ENCODE data around the gene INTS4.
"Not testable (repeated sequence)": the region's sequence is repeated elsewhere in the genome, so short reads cannot be mapped to it uniquely, and the experiment has no call there.

Gene INTS4

DNA sequence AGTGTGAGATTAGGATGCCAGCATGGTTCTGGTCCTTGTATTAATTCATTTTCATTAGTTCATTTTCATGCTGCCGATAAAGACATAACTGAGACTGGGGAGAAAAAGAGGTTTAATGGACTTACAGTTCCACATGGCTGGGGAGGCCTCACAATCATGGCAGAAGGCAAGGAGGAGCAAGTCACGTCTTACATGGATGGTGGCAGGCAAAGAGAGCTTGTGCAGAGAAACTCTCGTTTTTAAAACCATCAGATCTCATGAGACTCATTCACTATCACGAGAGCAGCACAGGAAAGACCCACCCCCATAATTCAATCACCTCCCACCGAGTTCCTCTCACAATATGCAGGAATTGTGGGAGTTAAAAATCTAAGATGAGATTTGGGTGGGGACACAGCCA is 150.8 kb downstream of the INTS4 start:
- H4K91ac ChIP-seq (ENCODE audit: low read depth, low read length, poor library complexity); H3K27ac ChIP-seq (replicated peaks; ENCODE audit: low read length); H2BK15ac ChIP-seq (ENCODE audit: low read length); H3K14ac ChIP-seq (ENCODE audit: low read length); H4K8ac ChIP-seq (ENCODE audit: low read depth, low read length); H2AK5ac ChIP-seq (ENCODE audit: low read depth, low read length); H2BK5ac ChIP-seq (ENCODE audit: low read length); H3K23ac ChIP-seq (ENCODE audit: low read depth, low read length, poor library complexity); H2AFZ ChIP-seq (ENCODE audit: low read length); H3K4me3 ChIP-seq (ENCODE audit: low read length in 2 of 2); H3K9ac ChIP-seq (ENCODE audit: low read depth, low read length, poor library complexity); H2BK120ac ChIP-seq (ENCODE audit: low read depth, low read length); H3K4me2 ChIP-seq (ENCODE audit: insufficient read depth, low read length, poor library complexity, severe bottlenecking); H2BK12ac ChIP-seq (ENCODE audit: low read length); DNase-seq (ENCODE audit: low spot score); H3K27me3 ChIP-seq (ENCODE audit: control insufficient read depth in 3 of 3, insufficient read depth in 3 of 3, low read depth in 1 of 3, low read length in 3 of 3); H3K4ac ChIP-seq (ENCODE audit: low read length); H3K18ac ChIP-seq (ENCODE audit: low read length); H3K4me1 ChIP-seq (ENCODE audit: control insufficient read depth in 2 of 2, insufficient read depth in 1 of 2, low read depth in 1 of 2, low read length in 2 of 2); H3K79me1 ChIP-seq (ENCODE audit: low read depth, low read length): not testable (repeated sequence)
- no CpG with 5 or more reads among the region's 5 CpGs for WGBS, 2 donors (ENCODE audit: extremely low coverage in 2 of 2, insufficient read length in 2 of 2, insufficient replicate concordance in 1 of 2)
- Histone ChIP-seq H3K36me3 (replicated peaks in 1 of 2; ENCODE audit: control insufficient read depth in 2 of 2, insufficient read depth in 2 of 2, low read length in 2 of 2) (peaks cover 5 to 73% of the 10 kb centered on the region in 2 donors), H3K9me3 (replicated peaks in 1 of 2; ENCODE audit: control insufficient read depth in 2 of 2, insufficient read depth in 1 of 2, low read depth in 1 of 2, low read length in 2 of 2) (peaks cover 3 to 19% of the 10 kb centered on the region in 2 donors)

DNA sequence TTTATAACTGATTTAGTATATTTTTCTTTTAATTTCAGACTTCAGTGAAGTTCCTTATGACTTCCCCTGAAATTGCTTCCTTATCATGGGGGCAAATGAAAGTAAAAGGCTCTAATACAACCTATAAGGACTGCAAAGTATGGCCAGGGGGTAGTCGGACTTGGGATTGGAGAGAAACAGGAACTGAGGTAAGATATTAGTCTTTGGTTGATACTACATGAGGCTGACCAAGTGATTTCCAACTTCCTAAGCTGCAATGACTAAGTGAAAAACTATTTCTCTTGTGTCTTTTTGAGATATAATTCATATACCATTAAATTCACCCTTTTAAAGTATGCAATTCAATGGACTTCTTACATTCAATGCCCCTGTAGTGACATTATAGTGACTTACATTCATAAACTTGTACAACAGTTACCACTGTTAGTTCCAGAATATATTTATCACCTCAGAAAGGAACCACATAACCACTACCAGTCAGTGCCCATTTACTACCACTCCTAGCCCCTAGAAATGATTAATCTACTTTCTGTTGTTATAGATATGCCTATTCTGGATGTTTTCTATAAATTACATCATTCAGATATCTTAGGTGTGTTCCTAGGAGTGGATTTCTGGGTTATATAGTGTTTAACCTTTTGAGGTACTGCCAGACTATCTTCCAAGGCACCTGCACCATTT is 151.9 kb downstream of the INTS4 start:
- Histone ChIP-seq H4K91ac (ENCODE audit: low read depth, low read length, poor library complexity) (no peak overlapping the region), H3K27ac (replicated peaks; ENCODE audit: low read length) (no peak overlapping the region), H2BK12ac (ENCODE audit: low read length) (no peak overlapping the region), H3K36me3 (replicated peaks in 1 of 2; ENCODE audit: control insufficient read depth in 2 of 2, insufficient read depth in 2 of 2, low read length in 2 of 2) (peaks cover 5 to 61% of the 10 kb centered on the region in 2 donors), H2AK5ac (ENCODE audit: low read depth, low read length) (no peak overlapping the region), H2BK15ac (ENCODE audit: low read length) (no peak overlapping the region), H2BK120ac (ENCODE audit: low read depth, low read length) (no peak overlapping the region), H3K79me1 (ENCODE audit: low read depth, low read length) (peaks cover 1% of the 10 kb centered on the region), H3K14ac (ENCODE audit: low read length) (no peak overlapping the region), H4K8ac (ENCODE audit: low read depth, low read length) (no peak overlapping the region), H3K9me3 (replicated peaks in 1 of 2; ENCODE audit: control insufficient read depth in 2 of 2, insufficient read depth in 1 of 2, low read depth in 1 of 2, low read length in 2 of 2) (peaks cover 3 to 26% of the 10 kb centered on the region in 2 donors), H3K23ac (ENCODE audit: low read depth, low read length, poor library complexity) (no peak overlapping the region), H3K4ac (ENCODE audit: low read length) (no peak overlapping the region), H3K9ac (ENCODE audit: low read depth, low read length, poor library complexity) (no peak overlapping the region), H3K27me3 (ENCODE audit: control insufficient read depth in 3 of 3, insufficient read depth in 3 of 3, low read depth in 1 of 3, low read length in 3 of 3) (no peaks in the 10 kb centered on the region), H3K4me2 (ENCODE audit: insufficient read depth, low read length, poor library complexity, severe bottlenecking) (no peak overlapping the region), H3K18ac (ENCODE audit: low read length) (no peak overlapping the region), H2AFZ (ENCODE audit: low read length) (no peak overlapping the region), H2BK5ac (ENCODE audit: low read length) (no peak overlapping the region), H3K4me3 (ENCODE audit: low read length in 2 of 2) (no peak overlapping the region), H3K4me1 (ENCODE audit: control insufficient read depth in 2 of 2, insufficient read depth in 1 of 2, low read depth in 1 of 2, low read length in 2 of 2) (no peaks in the 10 kb centered on the region)
- DNase-seq (ENCODE audit: low spot score), result no peak
- WGBS, 2 donors (ENCODE audit: extremely low coverage in 2 of 2, insufficient read length in 2 of 2, insufficient replicate concordance in 1 of 2), result no CpG with 5 or more reads among the region's 1 CpG

DNA sequence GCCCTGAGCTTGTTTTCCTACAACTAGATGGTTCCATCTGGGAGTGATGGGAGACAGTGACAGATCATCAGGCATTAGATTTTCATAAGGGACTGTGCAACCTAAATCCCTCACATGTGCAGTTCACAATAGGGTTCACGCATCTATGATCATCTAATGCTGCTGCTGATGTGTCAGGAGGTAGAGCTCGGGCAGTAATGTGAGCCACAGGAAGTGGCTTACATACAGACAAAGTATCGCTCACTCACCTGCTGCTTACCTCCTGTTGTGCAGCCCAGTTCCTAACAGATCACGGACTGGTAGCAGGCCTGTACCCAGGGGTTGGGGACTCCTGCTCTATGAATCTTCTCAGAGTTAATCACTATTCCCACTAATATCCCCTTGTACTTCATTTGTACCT is 161.2 kb downstream of the INTS4 start:
- Histone ChIP-seq H3K79me1 (ENCODE audit: low read depth, low read length) (no peaks in the 10 kb centered on the region), H2BK5ac (ENCODE audit: low read length) (no peak overlapping the region), H3K14ac (ENCODE audit: low read length) (no peak overlapping the region), H3K23ac (ENCODE audit: low read depth, low read length, poor library complexity) (no peak overlapping the region), H4K91ac (ENCODE audit: low read depth, low read length, poor library complexity) (no peak overlapping the region), H4K8ac (ENCODE audit: low read depth, low read length) (no peak overlapping the region), H3K27ac (replicated peaks; ENCODE audit: low read length) (no peak overlapping the region), H3K27me3 (ENCODE audit: control insufficient read depth in 3 of 3, insufficient read depth in 3 of 3, low read depth in 1 of 3, low read length in 3 of 3) (no peaks in the 10 kb centered on the region), H2AFZ (ENCODE audit: low read length) (no peak overlapping the region), H2BK15ac (ENCODE audit: low read length) (no peak overlapping the region), H3K36me3 (replicated peaks in 1 of 2; ENCODE audit: control insufficient read depth in 2 of 2, insufficient read depth in 2 of 2, low read length in 2 of 2) (no peaks in the 10 kb centered on the region), H3K9ac (ENCODE audit: low read depth, low read length, poor library complexity) (no peak overlapping the region), H2BK12ac (ENCODE audit: low read length) (no peak overlapping the region), H2AK5ac (ENCODE audit: low read depth, low read length) (no peak overlapping the region), H2BK120ac (ENCODE audit: low read depth, low read length) (no peak overlapping the region), H3K4me2 (ENCODE audit: insufficient read depth, low read length, poor library complexity, severe bottlenecking) (no peak overlapping the region), H3K18ac (ENCODE audit: low read length) (no peak overlapping the region), H3K9me3 (replicated peaks in 1 of 2; ENCODE audit: control insufficient read depth in 2 of 2, insufficient read depth in 1 of 2, low read depth in 1 of 2, low read length in 2 of 2) (peaks cover 4 to 28% of the 10 kb centered on the region in 2 donors), H3K4me1 (ENCODE audit: control insufficient read depth in 2 of 2, insufficient read depth in 1 of 2, low read depth in 1 of 2, low read length in 2 of 2) (no peaks in the 10 kb centered on the region), H3K4me3 (ENCODE audit: low read length in 2 of 2) (no peak overlapping the region), H3K4ac (ENCODE audit: low read length) (no peak overlapping the region)
- WGBS, 2 donors (ENCODE audit: extremely low coverage in 2 of 2, insufficient read length in 2 of 2, insufficient replicate concordance in 1 of 2), result no CpG with 5 or more reads among the region's 4 CpGs
- no peak for DNase-seq (ENCODE audit: low spot score)

DNA sequence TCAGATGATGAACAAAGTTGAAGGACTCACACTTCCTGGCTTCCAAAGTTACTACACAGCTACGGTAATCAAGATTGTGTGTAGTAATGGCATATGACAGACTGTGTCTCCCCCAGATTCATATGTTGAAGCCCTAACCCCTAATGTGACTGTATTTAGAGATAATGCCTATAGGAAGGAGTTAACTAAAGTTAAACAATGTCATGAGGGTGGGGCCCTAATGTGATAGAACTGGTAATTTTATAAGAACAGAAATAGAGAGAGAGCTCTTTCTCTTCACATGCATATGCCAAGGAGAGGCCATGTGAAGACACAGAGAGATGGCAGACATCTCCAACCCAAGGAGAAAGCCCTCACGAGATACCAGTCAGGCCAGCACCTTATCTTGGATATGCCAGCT is 165.5 kb downstream of the INTS4 start:
- H3K79me1 ChIP-seq (ENCODE audit: low read depth, low read length), result no peaks in the 10 kb centered on the region
- H2BK120ac ChIP-seq (ENCODE audit: low read depth, low read length), result no peak overlapping the region
- H4K8ac ChIP-seq (ENCODE audit: low read depth, low read length), result no peak overlapping the region
- no peak for DNase-seq (ENCODE audit: low spot score)
- H3K23ac ChIP-seq (ENCODE audit: low read depth, low read length, poor library complexity), result no peak overlapping the region
- H3K27me3 ChIP-seq (ENCODE audit: control insufficient read depth in 3 of 3, insufficient read depth in 3 of 3, low read depth in 1 of 3, low read length in 3 of 3), result no peaks in the 10 kb centered on the region
- no peak overlapping the region for H3K9ac ChIP-seq (ENCODE audit: low read depth, low read length, poor library complexity)
- H3K4me3 ChIP-seq (ENCODE audit: low read length in 2 of 2), result no peak overlapping the region
- H3K18ac ChIP-seq (ENCODE audit: low read length), result no peak overlapping the region
- no peak overlapping the region for H2AK5ac ChIP-seq (ENCODE audit: low read depth, low read length)
- no peaks in the 10 kb centered on the region for H3K36me3 ChIP-seq (replicated peaks in 1 of 2; ENCODE audit: control insufficient read depth in 2 of 2, insufficient read depth in 2 of 2, low read length in 2 of 2)
- no peak overlapping the region for H2AFZ ChIP-seq (ENCODE audit: low read length)
- no peak overlapping the region for H3K14ac ChIP-seq (ENCODE audit: low read length)
- no peak overlapping the region for H4K91ac ChIP-seq (ENCODE audit: low read depth, low read length, poor library complexity)
- H3K27ac ChIP-seq (replicated peaks; ENCODE audit: low read length), result no peak overlapping the region
- H3K9me3 ChIP-seq (replicated peaks in 1 of 2; ENCODE audit: control insufficient read depth in 2 of 2, insufficient read depth in 1 of 2, low read depth in 1 of 2, low read length in 2 of 2), result peaks cover 4 to 28% of the 10 kb centered on the region in 2 donors
- H3K4me2 ChIP-seq (ENCODE audit: insufficient read depth, low read length, poor library complexity, severe bottlenecking), result no peak overlapping the region
- WGBS, 2 donors (ENCODE audit: extremely low coverage in 2 of 2, insufficient read length in 2 of 2, insufficient replicate concordance in 1 of 2), result no CpG with 5 or more reads among the region's 2 CpGs
- no peaks in the 10 kb centered on the region for H3K4me1 ChIP-seq (ENCODE audit: control insufficient read depth in 2 of 2, insufficient read depth in 1 of 2, low read depth in 1 of 2, low read length in 2 of 2)
- no peak overlapping the region for H2BK15ac ChIP-seq (ENCODE audit: low read length)
- H2BK5ac ChIP-seq (ENCODE audit: low read length), result no peak overlapping the region
- H2BK12ac ChIP-seq (ENCODE audit: low read length), result no peak overlapping the region
- no peak overlapping the region for H3K4ac ChIP-seq (ENCODE audit: low read length)

All from neuronal stem cell (in vitro differentiated cells).